ENCODE data around the gene ALDH9A1. TPM values are rescaled to one million over a fixed set of nuclear protein-coding genes. Genes with fewer than 3 reads are reported as not detected.
A peak's percentile ranks its signal among the peaks of the same experiment; 100 is the strongest.
"Not testable (repeated sequence)": the region's sequence is repeated elsewhere in the genome, so short reads cannot be mapped to it uniquely, and the experiment has no call there.

ALDH9A1 gene
- polyA plus RNA-seq, 6 donors from 2014 or later = 84.5 to 134 (median 112) TPM

DNA sequence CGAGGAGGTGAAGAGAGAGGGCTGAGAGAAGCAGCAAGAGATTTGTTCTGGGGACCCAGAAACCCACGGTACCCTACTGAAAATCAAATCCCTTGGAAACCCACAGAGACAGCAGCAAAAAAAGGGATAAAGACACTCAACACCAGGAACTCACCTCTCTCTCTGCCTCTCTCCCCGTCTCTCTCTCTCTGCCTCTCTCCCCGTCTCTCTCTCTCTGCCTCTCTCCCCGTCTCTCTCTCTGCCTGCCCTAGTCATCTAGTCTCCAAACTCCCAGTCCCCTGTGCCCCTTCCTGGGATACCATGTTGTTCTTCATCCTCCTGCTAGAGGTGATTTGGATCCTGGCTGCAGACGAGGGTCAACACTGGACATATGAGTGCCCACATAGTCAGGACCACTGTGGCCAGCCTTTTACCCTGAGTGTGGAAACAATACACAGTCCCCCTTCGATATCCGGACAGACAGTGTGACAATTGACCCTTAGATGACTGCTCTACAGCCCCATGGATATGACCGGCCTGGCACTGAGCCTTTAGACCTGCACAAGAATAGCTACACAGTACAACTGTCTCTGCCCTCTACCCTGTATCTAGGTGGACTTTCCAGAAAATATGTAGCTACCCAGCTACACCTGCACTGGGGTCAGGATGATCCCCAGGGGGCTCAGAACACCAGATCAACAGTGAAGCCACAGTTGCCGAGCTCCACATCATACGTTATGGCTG is 9.8 kb upstream of the ALDH9A1 start:
- Mint-ChIP-seq H3K4me3 (no peak overlapping the region), H3K9me3 (no peaks in the 10 kb centered on the region), H3K27me3 (peaks cover 6 to 21% (median 10%) of the 10 kb centered on the region in 3 donors), H3K4me1 (peaks cover 0 to 4% (median 0%) of the 10 kb centered on the region in 3 donors), H3K36me3 (peaks cover 4 to 5% of the 10 kb centered on the region in 2 donors), H3K27ac (peak overlapping the region in 2 of 6 donors; percentile 56 to 64)
- ATAC-seq (ENCODE audit: low read depth in 2 of 2) = no peak
- no peak for DNase-seq

- ATAC-seq (ENCODE audit: low read depth in 2 of 2) = no peak
- Mint-ChIP-seq H3K9me3 (no peaks in the 10 kb centered on the region), H3K4me3 (no peak overlapping the region), H3K4me1 (peaks cover 0 to 3% (median 3%) of the 10 kb centered on the region in 3 donors), H3K27ac (no peak overlapping the region), H3K36me3 (peaks cover 0 to 4% of the 10 kb centered on the region in 2 donors), H3K27me3 (peaks cover 6 to 21% (median 10%) of the 10 kb centered on the region in 3 donors)
- no peak for DNase-seq
Measured at GRCh38 chr1:165703648-165704047, 5.3 kb upstream of the ALDH9A1 start.

GRCh38 chr1:165701922-165702321 is 3.6 kb upstream of the ALDH9A1 start:
- Mint-ChIP-seq H3K4me1 (peaks cover 7 to 19% (median 18%) of the 10 kb centered on the region in 3 donors), H3K4me3 (peak overlapping the region in 1 of 8 donors; percentile 53)
- not testable (repeated sequence) for DNase-seq; H3K9me3 Mint-ChIP-seq; H3K27ac Mint-ChIP-seq; ATAC-seq (ENCODE audit: low read depth in 2 of 2); H3K27me3 Mint-ChIP-seq; H3K36me3 Mint-ChIP-seq

- Mint-ChIP-seq H3K36me3 (no peaks in the 10 kb centered on the region), H3K4me1 (peaks cover 13 to 33% (median 32%) of the 10 kb centered on the region in 3 donors), H3K4me3 (peak overlapping the region in 6 of 8 donors; percentile 55 to 100 (median 80)), H3K27ac (peak overlapping the region in 1 of 6 donors; percentile 68), H3K9me3 (no peaks in the 10 kb centered on the region), H3K27me3 (no peaks in the 10 kb centered on the region)
- DNase-seq (no peak), ATAC-seq (ENCODE audit: low read depth in 2 of 2) (no peak)
Measured at GRCh38 chr1:165699577-165699976, 1.2 kb upstream of the ALDH9A1 start.

GRCh38 chr1:165698761-165699052 is 345 bp upstream of the ALDH9A1 start:
- Mint-ChIP-seq H3K9me3 (no peaks in the 10 kb centered on the region), H3K36me3 (no peaks in the 10 kb centered on the region), H3K4me1 (peaks cover 13 to 33% (median 32%) of the 10 kb centered on the region in 3 donors), H3K27me3 (no peaks in the 10 kb centered on the region), H3K27ac (peak overlapping the region; percentile 91 to 98 (median 94)), H3K4me3 (peak overlapping the region; percentile 95 to 100 (median 98))
- ATAC-seq (ENCODE audit: low read depth in 2 of 2) (no peak), DNase-seq (no peak)

DNA sequence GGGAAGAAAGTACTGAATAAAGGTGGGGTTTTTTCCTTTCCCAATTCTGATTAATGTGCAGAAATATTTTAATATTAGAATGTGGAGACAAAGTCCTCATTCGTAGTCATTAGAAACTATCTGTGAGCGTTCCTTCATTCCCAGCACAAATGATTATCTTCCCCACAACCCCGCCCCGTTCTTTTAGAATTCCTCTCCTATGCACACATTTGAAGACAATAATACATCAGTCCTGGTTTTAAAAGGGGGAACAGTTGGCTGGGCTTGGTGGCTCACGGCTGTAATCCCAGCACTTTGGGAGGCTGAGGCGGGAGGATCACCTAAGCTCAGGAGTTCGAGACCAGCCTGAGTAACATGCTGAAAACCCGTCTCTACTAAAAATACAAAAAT is 876 bp downstream of the ALDH9A1 start:
- H3K4me1 Mint-ChIP-seq = peaks cover 13 to 33% (median 32%) of the 10 kb centered on the region in 3 donors
- peak overlapping the region; percentile 94 to 100 (median 98) for H3K27ac Mint-ChIP-seq
- no peaks in the 10 kb centered on the region for H3K9me3 Mint-ChIP-seq
- H3K27me3 Mint-ChIP-seq = no peaks in the 10 kb centered on the region
- peak overlapping the region; percentile 95 to 100 (median 98) for H3K4me3 Mint-ChIP-seq
- no peaks in the 10 kb centered on the region for H3K36me3 Mint-ChIP-seq
- ATAC-seq (ENCODE audit: low read depth in 2 of 2) (no peak), DNase-seq (no peak)

GRCh38 chr1:165696625-165697100 is 1.7 kb downstream of the ALDH9A1 start:
- ATAC-seq (ENCODE audit: low read depth in 2 of 2) = no peak
- no peaks in the 10 kb centered on the region for H3K9me3 Mint-ChIP-seq
- peak overlapping the region in 5 of 6 donors; percentile 3 to 94 (median 35) for H3K27ac Mint-ChIP-seq
- H3K27me3 Mint-ChIP-seq = no peaks in the 10 kb centered on the region
- peaks cover 13 to 40% (median 33%) of the 10 kb centered on the region in 3 donors for H3K4me1 Mint-ChIP-seq
- H3K4me3 Mint-ChIP-seq = peak overlapping the region in 7 of 8 donors; percentile 30 to 100 (median 97)
- DNase-seq = no peak
- no peaks in the 10 kb centered on the region for H3K36me3 Mint-ChIP-seq

- no peak for ATAC-seq (ENCODE audit: low read depth in 2 of 2)
Measured at GRCh38 chr1:165695031-165695430, 3.3 kb downstream of the ALDH9A1 start.

GRCh38 chr1:165688046-165688445 is 10.3 kb downstream of the ALDH9A1 start:
- Mint-ChIP-seq H3K4me1 (peaks cover 30 to 57% (median 34%) of the 10 kb centered on the region in 3 donors), H3K27me3 (no peaks in the 10 kb centered on the region), H3K36me3 (peaks cover 12 to 20% of the 10 kb centered on the region in 2 donors), H3K9me3 (peaks cover 0 to 3% (median 0%) of the 10 kb centered on the region in 7 donors), H3K27ac (peak overlapping the region in 2 of 6 donors; percentile 62 to 73), H3K4me3 (peak overlapping the region in 2 of 8 donors; percentile 51 to 55)
- DNase-seq (no peak), ATAC-seq (ENCODE audit: low read depth in 2 of 2) (no peak)

More at GRCh38 chr1:165695031-165695430, 3.3 kb downstream of the ALDH9A1 start:
- DNase-seq = no peak
- no peak overlapping the region for H3K4me3 Mint-ChIP-seq
- H3K27ac Mint-ChIP-seq = no peak overlapping the region
- H3K9me3 Mint-ChIP-seq = no peaks in the 10 kb centered on the region
- H3K4me1 Mint-ChIP-seq = peaks cover 17 to 46% (median 33%) of the 10 kb centered on the region in 3 donors
- no peaks in the 10 kb centered on the region for H3K27me3 Mint-ChIP-seq
- no peaks in the 10 kb centered on the region for H3K36me3 Mint-ChIP-seq

GRCh38 chr1:165686971-165687433 is 11.4 kb downstream of the ALDH9A1 start:
- no peaks in the 10 kb centered on the region for H3K27me3 Mint-ChIP-seq
- DNase-seq (no peak), ATAC-seq (ENCODE audit: low read depth in 2 of 2) (peak; percentile 8 to 13)
- peaks cover 19 to 29% of the 10 kb centered on the region in 2 donors for H3K36me3 Mint-ChIP-seq
- H3K27ac Mint-ChIP-seq = peak overlapping the region; percentile 1 to 93 (median 56)
- H3K4me1 Mint-ChIP-seq = peaks cover 33 to 53% (median 34%) of the 10 kb centered on the region in 3 donors
- peaks cover 0 to 3% (median 0%) of the 10 kb centered on the region in 7 donors for H3K9me3 Mint-ChIP-seq
- H3K4me3 Mint-ChIP-seq = peak overlapping the region; percentile 1 to 76 (median 62)

DNA sequence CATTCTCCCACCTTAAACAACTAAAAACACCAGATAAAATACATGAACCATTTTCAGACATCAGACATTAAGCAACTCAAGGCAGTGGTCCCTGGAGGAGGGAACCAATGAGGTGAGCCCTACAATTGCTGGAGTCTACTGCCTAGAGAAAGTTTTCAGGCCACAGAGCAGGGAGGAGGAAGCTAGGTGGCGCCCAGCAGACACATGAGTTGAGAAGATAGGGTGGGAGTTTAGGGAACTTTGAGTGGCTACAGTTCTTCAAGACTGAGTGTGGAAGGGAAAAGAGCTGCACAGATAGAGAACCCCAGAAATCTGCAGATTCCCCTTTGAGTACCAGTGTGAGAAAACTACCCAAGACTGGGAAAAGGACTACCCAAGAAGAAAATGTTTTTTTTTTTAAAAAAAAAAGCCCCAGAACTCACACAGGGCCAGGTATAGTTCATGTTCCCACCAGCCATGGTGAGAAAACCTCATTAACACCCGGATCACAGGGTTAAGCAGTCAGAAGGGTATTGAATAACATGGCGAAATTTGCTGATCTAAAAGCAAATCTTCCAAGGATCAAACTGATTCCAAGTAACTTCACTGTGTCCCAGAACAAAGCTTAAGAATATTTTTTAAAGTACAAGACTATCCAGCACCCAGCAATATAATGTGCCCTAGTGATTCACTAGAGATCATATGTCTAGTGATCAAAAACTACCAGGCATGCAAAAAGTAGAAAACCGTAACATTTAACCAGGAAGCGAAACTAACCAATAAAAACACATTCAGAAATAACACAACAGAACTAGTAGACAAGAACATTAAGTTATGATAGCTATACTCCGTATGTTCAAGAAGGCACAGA is 12.0 kb downstream of the ALDH9A1 start:
- peak; percentile 45 for DNase-seq
- Mint-ChIP-seq H3K36me3 (peaks cover 22 to 32% of the 10 kb centered on the region in 2 donors), H3K27ac (peak overlapping the region; percentile 62 to 96 (median 85)), H3K4me1 (peaks cover 33 to 46% (median 34%) of the 10 kb centered on the region in 3 donors), H3K27me3 (no peaks in the 10 kb centered on the region), H3K9me3 (peaks cover 0 to 3% (median 0%) of the 10 kb centered on the region in 7 donors), H3K4me3 (peak overlapping the region; percentile 1 to 80 (median 62))
- ATAC-seq (ENCODE audit: low read depth in 2 of 2) = peak; percentile 90

DNA sequence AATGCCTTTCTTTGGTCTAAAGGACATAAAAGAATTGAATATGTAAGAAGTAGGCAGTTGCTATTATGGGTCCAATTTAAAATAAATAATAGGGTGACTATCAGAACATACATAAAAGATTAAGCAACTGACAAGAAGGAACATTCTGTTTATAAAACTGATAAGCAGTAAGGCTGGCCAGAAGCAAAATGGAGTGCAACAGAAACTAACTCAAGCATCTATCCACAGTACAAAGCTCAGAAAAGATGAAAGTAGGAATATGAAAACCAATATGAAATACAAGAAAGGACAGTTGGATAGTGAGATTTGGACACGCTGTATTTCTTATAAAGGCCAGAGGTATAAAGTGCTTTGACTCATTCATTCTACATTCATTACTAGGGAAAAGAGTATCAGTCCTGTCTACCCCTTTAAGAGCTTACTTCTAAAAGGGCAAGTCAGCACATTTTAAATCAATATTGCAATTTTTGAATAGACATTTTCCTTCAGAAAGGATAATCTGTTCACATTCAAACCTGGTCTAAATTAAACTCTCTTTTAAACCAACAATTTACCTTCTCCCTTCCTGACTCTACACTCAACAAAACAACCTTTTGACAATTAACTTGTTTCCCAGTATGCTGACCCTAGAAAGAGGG is 14.4 kb downstream of the ALDH9A1 start:
- Mint-ChIP-seq H3K9me3 (peaks cover 0 to 3% (median 0%) of the 10 kb centered on the region in 7 donors), H3K4me1 (peaks cover 30 to 43% (median 34%) of the 10 kb centered on the region in 3 donors), H3K27ac (peak overlapping the region in 3 of 6 donors; percentile 2 to 89 (median 19)), H3K27me3 (no peaks in the 10 kb centered on the region), H3K36me3 (peaks cover 37 to 43% of the 10 kb centered on the region in 2 donors), H3K4me3 (no peak overlapping the region)
- DNase-seq (no peak), ATAC-seq (ENCODE audit: low read depth in 2 of 2) (no peak)

- not testable (repeated sequence) for ATAC-seq (ENCODE audit: low read depth in 2 of 2); H3K27me3 Mint-ChIP-seq; DNase-seq; H3K4me3 Mint-ChIP-seq; H3K9me3 Mint-ChIP-seq
- peaks cover 39 to 50% of the 10 kb centered on the region in 2 donors for H3K36me3 Mint-ChIP-seq
- H3K27ac Mint-ChIP-seq = peak overlapping the region in 1 of 6 donors; percentile 51
- peaks cover 10 to 20% (median 20%) of the 10 kb centered on the region in 3 donors for H3K4me1 Mint-ChIP-seq
Measured at GRCh38 chr1:165680773-165681172, 17.6 kb downstream of the ALDH9A1 start.
